GM12878 (cell line): ENCODE data around the gene PRRC2A. TPM values are rescaled to one million over a fixed set of nuclear protein-coding genes. Genes with fewer than 3 reads are reported as not detected.

Experiments
- NFIC ChIP-seq: IDR thresholded peaks from 2 replicates; pipeline ENCODE4 v1.6.1; 2012; ENCODE audit warnings: low read depth, mild to moderate bottlenecking, inconsistent platforms, low read length, moderate library complexity
- RELA ChIP-seq: fragments of 450-650 bp; IDR thresholded peaks from 2 replicates; pipeline ENCODE4 v1.8.0; 2014; ENCODE audit warnings: borderline replicate concordance; ENCODE audit not compliant: partially characterized antibody
- TCF7 ChIP-seq: IDR thresholded peaks from 2 replicates; pipeline ENCODE4 v1.6.1; 2014; ENCODE audit warnings: antibody characterized with exemption, borderline replicate concordance
- ZNF207 ChIP-seq: fragments of 450-650 bp; IDR thresholded peaks from 2 replicates; pipeline ENCODE4 v1.6.1; 2014; ENCODE audit warnings: antibody characterized with exemption, mild to moderate bottlenecking, borderline replicate concordance
- polyA plus RNA-seq, 11 experiments: library from polyadenylated mRNA; depleted of rRNA in 4 of 11; unstranded in 6 of 11; stranded (reverse) in 5 of 11; fragments of >200 nt; fragmentation: Nextera tagmentation in 4 of 11; fragmentation: Illumina TruSeq in 1 of 11; extraction: Ambion mirVana in 4 of 11; extraction: Trizol in 1 of 11; gene quantifications; 1 replicate in 1 of 11; 2 replicates in 10 of 11; pipeline versions ENCODE4 v1.2.1 to v1.2.3, GENCODE V29; 2011 to 2016; ENCODE audit warnings: inconsistent platforms in 2 of 11, missing spikeins in 2 of 11, low read depth in 1 of 11
- total RNA-seq, 4 experiments: library from RNA; depleted of rRNA in 3 of 4; stranded (reverse); fragments of >200 nt in 3 of 4; fragmentation: Illumina TruSeq in 1 of 4; extraction: Trizol in 1 of 4; gene quantifications; 2 replicates each; pipeline versions ENCODE4 v1.2.1 to v1.2.3, GENCODE V29; 2013 to 2021
- TF ChIP-seq, protein P1 (sequence below): fragments of 150-350 bp; IDR thresholded peaks from 2 replicates; pipeline ENCODE4 v1.6.1; 2016; ENCODE audit warnings: low read depth, low read length

The PRRC2A gene
- total and polyA plus RNA-seq, 10 of the 15 experiments (the other 5 are each of a cell fraction or from before 2014, with no cell fraction given): 0.40 to 244 (median 61.3) TPM

DNA sequence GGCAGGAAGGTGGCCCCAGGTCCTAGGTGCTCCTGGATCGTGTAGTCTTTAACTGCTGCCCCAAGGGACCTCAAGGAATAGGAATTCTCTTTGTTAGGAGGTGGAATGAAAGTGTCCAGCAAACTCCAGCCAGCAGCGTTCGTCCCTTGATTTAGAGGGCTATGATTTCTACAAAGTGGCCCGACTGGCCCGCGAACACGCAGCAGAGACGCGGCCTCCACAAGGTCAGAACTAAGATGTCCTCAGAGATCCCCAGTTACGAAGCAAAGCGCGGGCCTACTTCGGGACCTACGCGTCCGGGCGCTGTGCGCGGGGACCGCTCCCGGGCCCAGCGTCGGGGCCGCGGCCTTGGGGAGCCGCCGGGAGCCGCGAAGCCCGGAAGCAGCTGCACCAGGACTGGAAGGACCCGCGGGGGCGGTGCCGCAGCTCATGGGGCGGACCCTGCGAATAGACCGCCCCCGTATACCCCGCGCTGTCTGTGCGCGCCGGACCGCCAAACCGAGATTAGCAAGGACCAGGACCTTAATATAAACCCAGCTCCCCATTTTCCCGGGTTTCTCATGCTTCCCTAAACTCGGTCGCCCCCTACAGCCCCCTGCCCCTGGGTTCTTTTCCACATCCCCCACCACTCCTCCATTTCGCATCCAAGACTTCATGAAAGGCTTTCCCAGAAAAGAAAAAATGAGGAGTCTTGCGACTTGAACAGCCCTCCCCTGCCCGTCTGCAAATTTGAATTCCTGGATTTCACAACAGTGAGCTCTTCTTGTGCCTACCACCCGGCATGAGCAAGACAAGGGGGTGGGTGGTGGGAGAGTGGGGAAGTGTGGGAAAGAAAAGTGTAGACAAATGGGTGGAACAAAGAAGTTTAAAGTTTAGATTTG is 40.1 kb downstream of the PRRC2A start, which contains the start of gene C6orf47 (continued):
- TF ChIP-seq, protein P1, sequence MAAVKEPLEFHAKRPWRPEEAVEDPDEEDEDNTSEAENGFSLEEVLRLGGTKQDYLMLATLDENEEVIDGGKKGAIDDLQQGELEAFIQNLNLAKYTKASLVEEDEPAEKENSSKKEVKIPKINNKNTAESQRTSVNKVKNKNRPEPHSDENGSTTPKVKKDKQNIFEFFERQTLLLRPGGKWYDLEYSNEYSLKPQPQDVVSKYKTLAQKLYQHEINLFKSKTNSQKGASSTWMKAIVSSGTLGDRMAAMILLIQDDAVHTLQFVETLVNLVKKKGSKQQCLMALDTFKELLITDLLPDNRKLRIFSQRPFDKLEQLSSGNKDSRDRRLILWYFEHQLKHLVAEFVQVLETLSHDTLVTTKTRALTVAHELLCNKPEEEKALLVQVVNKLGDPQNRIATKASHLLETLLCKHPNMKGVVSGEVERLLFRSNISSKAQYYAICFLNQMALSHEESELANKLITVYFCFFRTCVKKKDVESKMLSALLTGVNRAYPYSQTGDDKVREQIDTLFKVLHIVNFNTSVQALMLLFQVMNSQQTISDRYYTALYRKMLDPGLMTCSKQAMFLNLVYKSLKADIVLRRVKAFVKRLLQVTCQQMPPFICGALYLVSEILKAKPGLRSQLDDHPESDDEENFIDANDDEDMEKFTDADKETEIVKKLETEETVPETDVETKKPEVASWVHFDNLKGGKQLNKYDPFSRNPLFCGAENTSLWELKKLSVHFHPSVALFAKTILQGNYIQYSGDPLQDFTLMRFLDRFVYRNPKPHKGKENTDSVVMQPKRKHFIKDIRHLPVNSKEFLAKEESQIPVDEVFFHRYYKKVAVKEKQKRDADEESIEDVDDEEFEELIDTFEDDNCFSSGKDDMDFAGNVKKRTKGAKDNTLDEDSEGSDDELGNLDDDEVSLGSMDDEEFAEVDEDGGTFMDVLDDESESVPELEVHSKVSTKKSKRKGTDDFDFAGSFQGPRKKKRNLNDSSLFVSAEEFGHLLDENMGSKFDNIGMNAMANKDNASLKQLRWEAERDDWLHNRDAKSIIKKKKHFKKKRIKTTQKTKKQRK: no peak
- TF ChIP-seq NFIC (peak; percentile 37; the same call in 1 of the 2 replicates), ZNF207 (no peak), RELA (no peak), TCF7 (no peak)
